Bronchial epithelial cell (primary cell): ENCODE results near the gene AFF1. TPM values are rescaled to one million over a fixed set of nuclear protein-coding genes. Genes with fewer than 3 reads are reported as not detected.

ENCODE experiments used
- DNase-seq: peaks from one replicate; pipeline ENCODE4 v3.0.0-alpha.2; 2010; ENCODE audit warnings: low read depth
- FAIRE-seq: peaks from 2 replicates; lab custom pipeline; 2011; peaks lifted over from hg19 to GRCh38; lab: Jason Lieb, UNC
- H3K27me3 ChIP-seq: 2 replicates; pipeline ENCODE4 v1.5.1; 2011; ENCODE audit warnings: low read length; ENCODE audit not compliant: control insufficient read depth, insufficient read depth
- H3K36me3 ChIP-seq: 2 replicates; pipeline ENCODE4 v1.5.1; 2011; ENCODE audit warnings: low read length; ENCODE audit not compliant: control insufficient read depth, insufficient read depth
- H3K4me3 ChIP-seq: 2 replicates; pipeline ENCODE4 v1.5.1; 2011; ENCODE audit warnings: mild to moderate bottlenecking, low read depth, low read length, control low read depth
- CTCF ChIP-seq: IDR thresholded peaks from 2 replicates; pipeline ENCODE4 v1.5.1; 2011; ENCODE audit warnings: mild to moderate bottlenecking, moderate library complexity, low read length, control low read depth, inconsistent platforms; ENCODE audit not compliant: insufficient read depth, severe bottlenecking
- total RNA-seq: library from RNA; depleted of rRNA; stranded (reverse); fragments of >200 nt; gene quantifications from 2 replicates; pipeline ENCODE4 v1.2.1, GENCODE V29; 2014

Gene AFF1
- total RNA-seq, 1 donor from 2014 or later = 9.2 TPM

GRCh38 chr4:86973668-86974067 is 38.9 kb downstream of the AFF1 start:
- no peak for FAIRE-seq
- H3K36me3 ChIP-seq = no peaks in the 10 kb centered on the region
- DNase-seq = no peak

GRCh38 chr4:86974551-86974994 is 39.8 kb downstream of the AFF1 start:
- no peak for TF ChIP-seq CTCF
- H3K36me3 ChIP-seq = no peaks in the 10 kb centered on the region
- H3K4me3 ChIP-seq = no peak overlapping the region
- FAIRE-seq = no peak
- DNase-seq = no peak
- H3K27me3 ChIP-seq = no peaks in the 10 kb centered on the region

More at GRCh38 chr4:86973668-86974067, 38.9 kb downstream of the AFF1 start:
- Histone ChIP-seq H3K27me3 (no peaks in the 10 kb centered on the region), H3K4me3 (no peak overlapping the region)
- TF ChIP-seq CTCF = no peak

- no peak for FAIRE-seq
Measured at GRCh38 chr4:86975927-86976326, 41.1 kb downstream of the AFF1 start.

GRCh38 chr4:86976801-86977485 is 42.1 kb downstream of the AFF1 start:
- no peak for FAIRE-seq
- no peak overlapping the region for H3K4me3 ChIP-seq
- no peak for TF ChIP-seq CTCF
- DNase-seq = peak; percentile 84
- H3K36me3 ChIP-seq = no peaks in the 10 kb centered on the region
- no peaks in the 10 kb centered on the region for H3K27me3 ChIP-seq

More at GRCh38 chr4:86975927-86976326, 41.1 kb downstream of the AFF1 start:
- Histone ChIP-seq H3K4me3 (no peak overlapping the region), H3K27me3 (no peaks in the 10 kb centered on the region), H3K36me3 (no peaks in the 10 kb centered on the region)
- TF ChIP-seq CTCF = no peak
- no peak for DNase-seq

- Histone ChIP-seq H3K4me3 (no peak overlapping the region), H3K36me3 (no peaks in the 10 kb centered on the region), H3K27me3 (no peaks in the 10 kb centered on the region)
- peak; percentile 62 for FAIRE-seq
- no peak for TF ChIP-seq CTCF
- DNase-seq = peak; percentile 99
Measured at GRCh38 chr4:86977621-86978184, 42.9 kb downstream of the AFF1 start.

GRCh38 chr4:86978709-86979108 is 43.9 kb downstream of the AFF1 start:
- Histone ChIP-seq H3K27me3 (no peaks in the 10 kb centered on the region), H3K36me3 (no peaks in the 10 kb centered on the region), H3K4me3 (no peak overlapping the region)
- DNase-seq (no peak), FAIRE-seq (no peak)
- no peak for TF ChIP-seq CTCF
